Measurements from ENCODE around the gene CACUL1.
A peak's percentile ranks its signal among the peaks of the same experiment; 100 is the strongest.

CACUL1 gene

DNA sequence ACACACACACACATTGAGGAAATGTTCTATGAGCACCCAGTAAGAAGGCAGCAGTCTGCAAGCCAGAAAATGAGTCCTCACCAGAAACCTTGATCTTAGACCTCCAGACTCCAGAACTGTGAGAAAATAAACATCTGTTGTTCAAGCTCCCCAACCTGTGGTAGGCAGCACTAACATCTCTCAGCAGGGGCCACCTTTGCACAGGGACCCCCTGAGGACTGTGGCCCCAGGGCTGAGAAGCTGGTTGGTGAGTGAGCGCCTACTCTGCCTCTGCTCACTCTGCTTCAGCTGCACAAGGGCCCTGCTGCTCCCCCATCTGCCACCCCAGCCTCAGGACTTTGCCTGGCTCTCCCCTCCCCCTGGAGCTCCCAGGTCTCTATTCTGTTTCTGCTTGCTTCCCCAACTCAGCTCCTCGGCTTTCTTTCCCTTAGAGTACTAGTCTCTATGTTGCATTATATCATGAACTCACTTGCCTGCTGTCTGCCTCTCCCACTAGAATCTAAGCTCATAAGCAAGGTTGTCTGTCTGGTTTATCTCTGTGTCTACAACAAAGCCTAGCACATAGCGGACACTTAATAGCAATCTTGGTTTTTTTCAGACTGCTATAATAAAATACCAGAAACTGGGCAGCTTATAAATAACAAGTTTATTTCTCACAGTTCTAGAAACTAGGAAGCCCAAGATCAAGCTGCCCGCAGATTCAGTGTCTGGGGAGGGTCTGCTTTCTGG lies 118.9 kb downstream of the CACUL1 start:
- no peak for DNase-seq

GRCh38 chr10:118633786-118634185 lies 121.0 kb downstream of the CACUL1 start:
- DNase-seq, result no peak

GRCh38 chr10:118629211-118629610 lies 125.6 kb downstream of the CACUL1 start:
- DNase-seq, result no peak

DNA sequence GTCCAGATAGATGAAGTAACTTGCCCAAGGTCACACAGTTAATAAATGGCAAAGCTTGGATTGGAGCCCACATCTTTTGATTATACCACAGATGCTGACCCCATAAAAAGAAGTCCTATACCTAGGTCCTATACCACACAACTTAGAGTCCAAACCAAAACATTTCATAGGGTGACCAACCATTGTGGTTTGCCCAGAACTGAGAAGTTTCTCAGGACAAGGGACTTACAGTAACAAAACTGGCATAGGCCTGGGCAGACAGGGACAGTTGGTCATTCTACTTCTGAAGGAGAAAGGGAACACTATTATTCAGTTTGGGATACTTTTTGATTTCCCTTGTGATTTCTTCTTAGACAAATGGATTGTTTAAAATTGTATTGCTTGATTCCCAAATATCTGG lies 126.4 kb downstream of the CACUL1 start:
- DNase-seq, result no peak

GRCh38 chr10:118626953-118627352 lies 127.8 kb downstream of the CACUL1 start:
- peak; percentile 3 for DNase-seq
